GM12892 (cell line): ENCODE results near the gene GNAI3.
A peak's percentile ranks its signal among the peaks of the same experiment; 100 is the strongest.

Source experiments
- DNase-seq: peaks from one replicate; pipeline ENCODE4 v3.0.0; 2011; ENCODE audit not compliant: insufficient read length
- FAIRE-seq: peaks from 2 replicates; lab custom pipeline; 2011; peaks lifted over from hg19 to GRCh38; lab: Jason Lieb, UNC
- POLR2A ChIP-seq: IDR thresholded peaks from 2 replicates; pipeline ENCODE4 v1.6.1; 2011; ENCODE audit warnings: low read depth, low read length, control low read depth
- POLR2AphosphoS5 ChIP-seq: IDR thresholded peaks from 2 replicates; pipeline ENCODE4 v1.6.1; 2011; ENCODE audit warnings: low read depth, low read length, control low read depth
- TAF1 ChIP-seq: IDR thresholded peaks from 2 replicates; pipeline ENCODE4 v1.6.1; 2011; ENCODE audit warnings: low read depth, mild to moderate bottlenecking, control low read depth, low read length, borderline replicate concordance

Gene GNAI3

DNA sequence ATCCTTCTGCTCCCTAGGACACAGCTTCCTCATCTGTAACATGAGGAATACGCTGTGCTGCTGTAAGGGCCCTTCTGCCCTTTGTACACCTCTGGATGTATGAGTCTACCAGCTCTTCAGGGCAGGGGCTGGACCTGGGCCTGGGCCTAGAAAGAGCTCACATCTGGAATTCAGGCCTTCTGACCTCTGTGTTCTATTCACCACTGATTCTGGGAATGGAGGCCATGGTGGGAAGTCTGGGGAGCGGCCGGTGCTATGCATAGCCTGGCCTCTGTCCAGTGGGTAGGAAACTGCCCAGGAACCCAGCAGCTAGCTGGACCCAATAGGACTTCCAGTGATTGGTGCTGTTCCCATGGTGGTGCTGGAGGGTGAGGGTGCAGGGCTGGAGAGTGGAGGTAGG is 19.7 kb upstream of the GNAI3 start:
- FAIRE-seq: no peak
- TF ChIP-seq POLR2AphosphoS5 (no peak), POLR2A (no peak), TAF1 (no peak)

DNA sequence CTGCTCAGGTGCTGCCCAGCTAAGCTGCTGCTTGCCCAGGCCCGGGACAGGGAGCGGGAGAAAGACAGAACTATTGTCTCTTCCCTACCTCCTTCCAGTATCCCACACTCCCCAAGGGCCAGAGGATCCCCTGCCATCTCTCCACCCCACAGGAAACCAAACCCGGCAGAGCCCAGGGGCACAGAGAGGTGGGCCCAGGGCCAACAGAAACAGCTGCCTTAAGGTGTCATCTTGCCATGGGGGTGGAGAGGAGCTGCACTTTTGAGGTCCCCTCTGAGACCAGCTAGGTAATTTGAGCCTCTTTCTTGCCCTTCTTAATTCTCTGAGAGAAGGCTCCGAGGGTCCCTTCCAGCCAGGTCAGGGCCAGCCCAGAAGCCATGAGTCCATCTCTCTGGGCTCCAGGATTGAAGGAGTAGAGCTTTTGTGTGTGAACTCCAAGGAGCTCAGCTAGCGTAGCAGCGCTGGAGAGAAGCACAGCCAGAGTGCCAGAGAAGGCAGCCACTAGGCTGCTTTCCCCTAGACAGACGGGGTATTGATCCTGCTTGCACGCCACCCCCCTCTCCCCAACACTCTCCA is 18.4 kb upstream of the GNAI3 start:
- FAIRE-seq: no peak
- TF ChIP-seq POLR2AphosphoS5: no peak
- TF ChIP-seq TAF1: no peak
- TF ChIP-seq POLR2A: no peak
- DNase-seq: no peak

More for the DNA sequence above, 19.7 kb upstream of the GNAI3 start:
- no peak for DNase-seq

DNA sequence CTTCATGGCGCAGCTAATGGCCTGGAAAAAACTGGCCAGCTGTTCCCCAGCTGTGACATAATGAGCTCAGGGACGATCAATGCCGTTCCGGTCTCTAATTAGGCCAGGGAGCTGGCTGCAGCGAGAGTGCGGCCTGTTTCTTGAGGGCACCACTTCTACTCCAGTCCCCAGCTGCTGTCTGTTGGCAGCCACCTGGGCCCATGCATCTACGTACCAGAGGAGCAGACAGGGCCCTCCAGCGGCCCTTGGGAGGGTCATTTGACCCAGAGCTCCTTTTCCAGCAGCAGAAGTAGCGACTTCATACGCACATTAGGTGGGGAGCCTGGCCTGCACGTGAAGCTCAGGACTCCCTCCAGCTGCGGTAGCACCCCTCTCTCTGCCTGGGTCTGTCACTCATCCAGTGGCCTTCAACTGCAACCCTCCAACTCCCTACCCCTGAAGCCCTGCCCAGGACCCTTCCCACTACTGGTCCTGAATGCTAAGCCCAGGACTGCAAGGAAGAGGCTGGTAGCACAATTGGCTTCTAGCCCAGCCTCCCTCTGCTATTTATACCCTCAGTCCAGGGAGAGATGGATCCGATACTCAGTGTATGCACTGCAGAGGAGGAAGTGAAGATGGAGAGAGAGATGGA is 17.8 kb upstream of the GNAI3 start:
- DNase-seq (no peak), FAIRE-seq (no peak)
- TF ChIP-seq TAF1 (no peak), POLR2AphosphoS5 (no peak), POLR2A (no peak)

- TF ChIP-seq TAF1 (no peak), POLR2AphosphoS5 (no peak), POLR2A (no peak)
Observed at GRCh38 chr1:109531380-109531779, 17.0 kb upstream of the GNAI3 start.

GRCh38 chr1:109531826-109532364 is 16.5 kb upstream of the GNAI3 start:
- no peak for DNase-seq
- TF ChIP-seq POLR2AphosphoS5: no peak
- no peak for TF ChIP-seq POLR2A
- TF ChIP-seq TAF1: no peak
- no peak for FAIRE-seq

More at GRCh38 chr1:109531380-109531779, 17.0 kb upstream of the GNAI3 start:
- FAIRE-seq: no peak
- DNase-seq: no peak

- peak; percentile 85 for DNase-seq
- FAIRE-seq: peak; percentile 92
Observed at GRCh38 chr1:109532365-109533136, 15.9 kb upstream of the GNAI3 start.

DNA sequence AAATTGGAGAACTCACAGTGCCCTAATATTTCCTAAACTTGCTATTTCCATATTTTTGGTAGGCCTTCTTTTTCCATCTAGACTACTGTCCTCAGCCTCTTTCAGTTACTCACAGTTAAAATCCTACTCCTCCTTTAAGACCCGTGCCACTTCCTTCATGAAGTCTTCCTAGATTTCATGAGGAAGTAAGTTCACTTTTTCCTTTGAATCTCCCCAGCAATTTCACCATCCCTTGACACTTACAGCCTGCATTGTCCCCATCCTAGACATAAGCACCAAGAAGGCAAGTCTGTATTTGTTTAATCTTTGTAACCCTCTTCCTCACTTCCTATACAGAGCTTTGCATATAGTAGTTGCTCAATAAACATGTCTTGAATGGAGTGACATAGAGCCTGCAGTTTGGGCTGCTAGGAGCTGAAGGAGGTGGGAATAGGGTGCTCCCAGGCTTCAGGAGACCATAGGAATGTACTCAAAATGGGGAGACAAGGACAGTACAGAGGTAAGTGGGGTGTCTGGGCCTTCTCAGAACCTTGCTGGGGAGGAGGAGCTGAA is 14.0 kb upstream of the GNAI3 start:
- FAIRE-seq (no peak), DNase-seq (no peak)
- TF ChIP-seq POLR2A (no peak), TAF1 (no peak), POLR2AphosphoS5 (no peak)

More at GRCh38 chr1:109532365-109533136, 15.9 kb upstream of the GNAI3 start:
- TF ChIP-seq POLR2AphosphoS5 (no peak), POLR2A (no peak), TAF1 (no peak)

GRCh38 chr1:109535481-109535880 is 12.9 kb upstream of the GNAI3 start:
- DNase-seq (no peak), FAIRE-seq (no peak)
- TF ChIP-seq POLR2AphosphoS5: no peak
- TF ChIP-seq TAF1: no peak
- no peak for TF ChIP-seq POLR2A

- FAIRE-seq (no peak), DNase-seq (no peak)
- no peak for TF ChIP-seq POLR2AphosphoS5
- no peak for TF ChIP-seq TAF1
- no peak for TF ChIP-seq POLR2A
Observed at GRCh38 chr1:109535971-109536491, 12.4 kb upstream of the GNAI3 start.

DNA sequence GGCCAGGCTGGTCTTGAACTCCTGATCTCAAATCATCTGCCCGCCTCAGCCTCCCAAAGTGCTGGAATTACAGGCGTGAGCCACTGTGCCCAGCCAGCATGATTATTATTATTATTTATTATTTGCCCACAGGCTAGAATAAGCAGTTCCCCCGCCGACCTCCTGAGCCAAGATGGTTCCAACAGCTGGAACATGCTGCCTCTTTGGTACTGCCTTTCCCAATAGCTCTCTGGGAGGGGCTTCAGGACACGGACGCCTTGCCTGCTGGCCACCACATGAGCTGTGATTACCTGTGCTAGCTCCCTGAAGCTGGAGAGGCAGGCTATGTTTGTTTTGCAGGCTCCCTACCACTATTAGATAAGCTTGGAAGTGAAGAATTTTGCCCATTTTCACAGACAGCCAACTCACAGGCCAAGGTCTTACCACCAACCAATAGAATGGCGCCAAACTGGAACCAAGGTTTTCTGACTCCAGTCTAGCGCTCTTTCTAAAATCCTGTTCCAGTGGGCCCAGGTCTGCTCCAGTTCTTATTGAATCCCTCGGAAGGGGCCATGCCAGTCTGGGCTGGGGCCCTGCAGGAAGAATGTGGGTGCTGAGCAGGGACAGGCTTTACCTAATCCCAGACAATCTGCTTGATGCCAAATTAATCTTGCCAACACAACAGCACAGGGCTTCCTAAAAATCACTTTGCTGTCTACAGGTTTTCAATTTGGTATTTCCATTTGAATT is 10.8 kb upstream of the GNAI3 start:
- no peak for FAIRE-seq
- TF ChIP-seq TAF1 (no peak), POLR2AphosphoS5 (no peak), POLR2A (no peak)
- no peak for DNase-seq
